Retinal pigment epithelial cell (primary cell): Measurements from ENCODE around the gene TAS2R60.
"Not testable (repeated sequence)": the region's sequence is repeated elsewhere in the genome, so short reads cannot be mapped to it uniquely, and the experiment has no call there.

ENCODE experiments used
- DNase-seq: peaks from one replicate; pipeline ENCODE4 v3.0.0-alpha.2; 2010; ENCODE audit warnings: low read depth
- H3K4me3 ChIP-seq: 2 replicates; pipeline ENCODE4 v1.5.1; 2011; ENCODE audit warnings: mild to moderate bottlenecking, low read length, control low read depth, moderate library complexity
- TF ChIP-seq, protein P1 (sequence below): conservative IDR thresholded peaks from 2 replicates; pipeline ENCODE4 v1.5.1; 2011; ENCODE audit warnings: low read depth, low read length, control low read depth, inconsistent platforms

Gene TAS2R60

GRCh38 chr7:143413123-143413522 is 30.1 kb upstream of the TAS2R60 start:
- DNase-seq = no peak
- TF ChIP-seq, protein P1, sequence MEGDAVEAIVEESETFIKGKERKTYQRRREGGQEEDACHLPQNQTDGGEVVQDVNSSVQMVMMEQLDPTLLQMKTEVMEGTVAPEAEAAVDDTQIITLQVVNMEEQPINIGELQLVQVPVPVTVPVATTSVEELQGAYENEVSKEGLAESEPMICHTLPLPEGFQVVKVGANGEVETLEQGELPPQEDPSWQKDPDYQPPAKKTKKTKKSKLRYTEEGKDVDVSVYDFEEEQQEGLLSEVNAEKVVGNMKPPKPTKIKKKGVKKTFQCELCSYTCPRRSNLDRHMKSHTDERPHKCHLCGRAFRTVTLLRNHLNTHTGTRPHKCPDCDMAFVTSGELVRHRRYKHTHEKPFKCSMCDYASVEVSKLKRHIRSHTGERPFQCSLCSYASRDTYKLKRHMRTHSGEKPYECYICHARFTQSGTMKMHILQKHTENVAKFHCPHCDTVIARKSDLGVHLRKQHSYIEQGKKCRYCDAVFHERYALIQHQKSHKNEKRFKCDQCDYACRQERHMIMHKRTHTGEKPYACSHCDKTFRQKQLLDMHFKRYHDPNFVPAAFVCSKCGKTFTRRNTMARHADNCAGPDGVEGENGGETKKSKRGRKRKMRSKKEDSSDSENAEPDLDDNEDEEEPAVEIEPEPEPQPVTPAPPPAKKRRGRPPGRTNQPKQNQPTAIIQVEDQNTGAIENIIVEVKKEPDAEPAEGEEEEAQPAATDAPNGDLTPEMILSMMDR = no peak
- H3K4me3 ChIP-seq = no peak overlapping the region

DNA sequence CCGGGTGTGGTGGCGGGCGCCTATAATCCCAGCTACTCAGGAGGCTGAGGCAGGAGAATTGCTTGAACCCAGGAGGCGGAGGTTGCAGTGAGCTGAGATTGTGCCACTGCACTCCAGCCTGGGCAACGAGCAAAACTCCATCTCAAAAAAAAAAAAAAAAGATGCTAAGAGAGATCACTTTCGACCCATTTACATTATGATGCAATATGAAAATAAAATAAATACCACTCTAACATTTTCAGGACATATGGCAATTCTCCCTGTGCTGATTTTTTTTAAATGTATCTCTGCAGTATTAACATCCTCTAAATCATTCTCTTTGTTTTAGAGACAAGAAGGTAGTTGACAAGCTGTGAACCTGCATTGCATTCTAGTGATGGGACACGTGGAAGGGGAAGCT is 28.0 kb upstream of the TAS2R60 start:
- not testable (repeated sequence) for H3K4me3 ChIP-seq, DNase-seq

DNA sequence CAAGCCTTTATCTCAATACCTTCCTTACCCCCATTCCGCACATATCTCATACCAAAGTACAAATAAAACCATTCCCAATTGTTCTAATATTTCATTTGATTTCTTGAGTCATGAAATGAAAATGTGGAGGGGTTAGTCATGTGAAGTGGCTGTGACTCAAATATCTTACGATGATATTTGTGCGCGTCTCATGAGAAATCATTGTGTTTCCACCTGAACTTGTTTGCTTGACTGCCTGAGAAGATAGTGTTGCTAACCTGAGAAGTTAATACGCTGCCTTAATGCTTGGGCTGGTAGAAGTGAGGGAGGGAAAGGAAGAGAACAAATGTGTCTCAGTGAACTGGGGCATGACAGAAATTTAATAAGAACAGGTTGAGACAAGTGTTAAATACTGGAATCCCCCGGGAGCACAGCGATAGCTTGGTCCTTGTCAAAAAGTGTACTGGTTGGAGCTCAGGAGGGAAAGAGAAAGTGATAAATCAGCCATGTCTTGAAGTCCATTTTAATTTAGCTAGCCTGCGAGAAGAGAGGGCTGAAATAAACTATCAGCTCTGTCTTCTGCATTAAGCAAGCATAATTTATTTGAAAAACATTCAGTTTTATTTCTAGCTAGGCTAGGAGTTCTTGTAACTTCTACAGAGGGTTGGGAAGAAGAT is 27.4 kb upstream of the TAS2R60 start:
- TF ChIP-seq, protein P1 = no peak
- DNase-seq = no peak
- no peak overlapping the region for H3K4me3 ChIP-seq

- no peak overlapping the region for H3K4me3 ChIP-seq
- DNase-seq = no peak
- TF ChIP-seq, protein P1 = peak; percentile 77
These were observed 26.6 kb upstream of the TAS2R60 start for GRCh38 chr7:143416565-143417149.

GRCh38 chr7:143417734-143418383 is 25.4 kb upstream of the TAS2R60 start:
- no peak overlapping the region for H3K4me3 ChIP-seq
- DNase-seq = no peak
- TF ChIP-seq, protein P1 = no peak

- DNase-seq = no peak
- TF ChIP-seq, protein P1 = no peak
These were observed 24.4 kb upstream of the TAS2R60 start for GRCh38 chr7:143418681-143419458.

DNA sequence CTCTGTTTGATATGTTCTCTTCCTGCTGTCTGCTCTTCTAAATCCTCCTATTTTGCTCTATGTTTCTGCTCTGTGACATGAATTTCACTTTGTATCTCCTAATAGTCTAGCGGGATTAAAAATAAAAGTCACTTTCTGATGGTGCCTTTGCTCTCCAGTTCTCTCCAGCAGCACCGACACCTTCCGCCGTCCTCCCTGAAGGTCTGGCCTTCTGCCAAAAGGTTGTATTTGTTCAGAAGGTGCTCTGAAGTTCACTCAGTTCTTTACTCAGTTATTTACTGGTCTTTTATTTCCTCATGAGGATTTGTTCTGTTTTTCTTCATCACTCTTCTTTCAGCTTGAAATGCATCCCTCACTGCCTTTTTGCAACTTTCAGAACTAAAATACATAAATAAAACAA is 23.4 kb upstream of the TAS2R60 start:
- TF ChIP-seq, protein P1 = no peak
- DNase-seq = no peak
- no peak overlapping the region for H3K4me3 ChIP-seq

More at GRCh38 chr7:143418681-143419458, 24.4 kb upstream of the TAS2R60 start:
- no peak overlapping the region for H3K4me3 ChIP-seq

DNA sequence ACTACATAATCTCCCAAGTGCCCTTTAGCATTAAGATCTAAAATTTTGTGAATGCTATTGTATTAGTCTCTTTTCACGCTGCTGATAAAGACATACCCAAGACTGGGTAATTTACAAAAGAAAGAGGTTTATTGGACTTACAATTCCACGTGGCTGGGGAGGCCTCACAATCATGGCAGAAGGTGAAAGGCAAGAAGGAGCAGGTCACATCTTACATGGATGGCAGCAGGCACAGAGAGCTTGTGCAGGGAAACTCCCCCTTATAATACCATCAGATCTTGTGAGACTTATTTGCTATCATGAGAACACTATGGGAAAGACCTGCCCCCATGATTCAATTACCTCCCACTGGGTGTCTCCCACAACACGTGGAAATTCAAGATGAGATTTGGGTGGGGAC is 22.6 kb upstream of the TAS2R60 start:
- DNase-seq, H3K4me3 ChIP-seq: not testable (repeated sequence)
